GM06990 (cell line): ENCODE measurements around the gene C1orf50.

ENCODE experiments used
- DNase-seq: peaks from one replicate; pipeline ENCODE4 v3.0.0-alpha.2; 2011; ENCODE audit not compliant: insufficient read length; ENCODE audit errors: extremely low read depth
- H3K27me3 ChIP-seq: replicated peaks from 2 replicates; pipeline ENCODE4 v1.6.0; 2011; ENCODE audit warnings: low read length; ENCODE audit not compliant: control insufficient read depth, insufficient read depth
- H3K36me3 ChIP-seq: 2 replicates; pipeline ENCODE4 v1.5.1; 2011; ENCODE audit warnings: low read length; ENCODE audit not compliant: control insufficient read depth, insufficient read depth
- H3K4me3 ChIP-seq: replicated peaks from 2 replicates; pipeline ENCODE4 v1.5.1; 2011; ENCODE audit warnings: low read depth, mild to moderate bottlenecking, control low read depth, low read length
- TF ChIP-seq, protein P1 (sequence below): IDR thresholded peaks from 2 replicates; pipeline ENCODE4 v1.5.1; 2011; ENCODE audit warnings: low read length, control low read depth, mild to moderate bottlenecking, inconsistent platforms; ENCODE audit not compliant: insufficient read depth, poor library complexity, severe bottlenecking

The C1orf50 gene

DNA sequence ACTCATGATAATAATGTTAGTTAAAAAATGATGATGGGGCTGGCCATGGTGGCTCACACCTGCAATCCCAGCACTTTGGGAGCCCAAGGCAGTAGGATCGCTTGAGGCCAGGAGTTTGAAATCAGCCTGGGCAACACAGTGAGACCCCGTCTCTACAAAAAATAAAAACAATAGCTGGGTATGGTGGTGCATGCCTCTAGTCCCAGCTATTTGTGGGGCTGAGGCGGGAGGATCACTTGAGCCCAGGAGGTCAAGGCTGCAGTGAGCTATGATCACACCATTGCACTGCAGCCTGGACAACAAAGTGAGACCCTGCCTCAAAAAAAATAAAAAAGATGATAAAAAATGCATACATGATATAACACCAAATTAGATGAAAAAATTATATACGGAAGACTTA, 5.5 kb upstream of the C1orf50 start:
- no peaks in the 10 kb centered on the region for H3K27me3 ChIP-seq
- no peak for DNase-seq
- H3K36me3 ChIP-seq = peaks cover 16% of the 10 kb centered on the region
- H3K4me3 ChIP-seq = no peak overlapping the region
- TF ChIP-seq, protein P1, sequence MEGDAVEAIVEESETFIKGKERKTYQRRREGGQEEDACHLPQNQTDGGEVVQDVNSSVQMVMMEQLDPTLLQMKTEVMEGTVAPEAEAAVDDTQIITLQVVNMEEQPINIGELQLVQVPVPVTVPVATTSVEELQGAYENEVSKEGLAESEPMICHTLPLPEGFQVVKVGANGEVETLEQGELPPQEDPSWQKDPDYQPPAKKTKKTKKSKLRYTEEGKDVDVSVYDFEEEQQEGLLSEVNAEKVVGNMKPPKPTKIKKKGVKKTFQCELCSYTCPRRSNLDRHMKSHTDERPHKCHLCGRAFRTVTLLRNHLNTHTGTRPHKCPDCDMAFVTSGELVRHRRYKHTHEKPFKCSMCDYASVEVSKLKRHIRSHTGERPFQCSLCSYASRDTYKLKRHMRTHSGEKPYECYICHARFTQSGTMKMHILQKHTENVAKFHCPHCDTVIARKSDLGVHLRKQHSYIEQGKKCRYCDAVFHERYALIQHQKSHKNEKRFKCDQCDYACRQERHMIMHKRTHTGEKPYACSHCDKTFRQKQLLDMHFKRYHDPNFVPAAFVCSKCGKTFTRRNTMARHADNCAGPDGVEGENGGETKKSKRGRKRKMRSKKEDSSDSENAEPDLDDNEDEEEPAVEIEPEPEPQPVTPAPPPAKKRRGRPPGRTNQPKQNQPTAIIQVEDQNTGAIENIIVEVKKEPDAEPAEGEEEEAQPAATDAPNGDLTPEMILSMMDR = no peak

DNA sequence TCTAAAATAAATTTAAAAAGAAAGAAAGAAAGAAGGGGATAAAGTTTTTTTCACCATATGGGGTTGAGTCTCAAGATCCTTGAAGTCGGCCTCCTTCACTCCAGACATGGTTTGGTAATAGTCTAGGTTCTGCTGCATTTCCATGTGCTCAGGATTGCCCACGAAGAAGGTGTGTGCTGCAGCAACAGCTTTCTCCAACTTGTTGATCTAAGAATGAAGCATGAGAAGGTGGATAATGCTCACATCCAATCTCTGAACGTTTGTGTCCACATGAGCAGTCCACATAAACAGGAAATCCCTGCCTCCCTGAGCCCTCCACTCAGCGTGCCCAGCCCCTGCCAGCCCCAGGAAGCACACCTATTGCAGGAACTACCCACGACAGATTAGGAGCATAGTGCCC, 4.8 kb upstream of the C1orf50 start:
- TF ChIP-seq, protein P1 = no peak
- Histone ChIP-seq H3K4me3 (no peak overlapping the region), H3K36me3 (peaks cover 12% of the 10 kb centered on the region), H3K27me3 (no peaks in the 10 kb centered on the region)
- DNase-seq = no peak

DNA sequence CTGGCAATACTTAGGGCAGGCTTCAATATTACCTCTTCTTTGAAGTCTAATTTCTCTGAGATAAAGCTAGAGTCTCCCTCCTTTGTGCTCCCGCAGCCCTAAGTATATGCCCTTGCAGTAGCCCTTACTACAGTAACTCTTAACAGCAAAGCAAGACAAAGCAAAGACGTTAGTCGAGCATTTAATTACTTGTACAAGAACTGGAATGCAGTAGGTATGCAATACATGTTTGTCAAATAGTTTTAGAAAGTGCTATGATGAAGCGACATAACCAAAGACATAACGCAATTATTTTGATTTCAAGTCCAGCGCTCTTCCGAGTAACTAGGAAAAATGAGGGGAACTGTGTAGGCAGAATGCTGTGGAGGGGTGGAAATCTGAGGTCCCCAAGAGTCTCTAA, 1.8 kb upstream of the C1orf50 start:
- H3K4me3 ChIP-seq = peak overlapping the region; percentile 82
- peaks cover 3% of the 10 kb centered on the region for H3K36me3 ChIP-seq
- DNase-seq = no peak
- TF ChIP-seq, protein P1 = no peak
- no peaks in the 10 kb centered on the region for H3K27me3 ChIP-seq

DNA sequence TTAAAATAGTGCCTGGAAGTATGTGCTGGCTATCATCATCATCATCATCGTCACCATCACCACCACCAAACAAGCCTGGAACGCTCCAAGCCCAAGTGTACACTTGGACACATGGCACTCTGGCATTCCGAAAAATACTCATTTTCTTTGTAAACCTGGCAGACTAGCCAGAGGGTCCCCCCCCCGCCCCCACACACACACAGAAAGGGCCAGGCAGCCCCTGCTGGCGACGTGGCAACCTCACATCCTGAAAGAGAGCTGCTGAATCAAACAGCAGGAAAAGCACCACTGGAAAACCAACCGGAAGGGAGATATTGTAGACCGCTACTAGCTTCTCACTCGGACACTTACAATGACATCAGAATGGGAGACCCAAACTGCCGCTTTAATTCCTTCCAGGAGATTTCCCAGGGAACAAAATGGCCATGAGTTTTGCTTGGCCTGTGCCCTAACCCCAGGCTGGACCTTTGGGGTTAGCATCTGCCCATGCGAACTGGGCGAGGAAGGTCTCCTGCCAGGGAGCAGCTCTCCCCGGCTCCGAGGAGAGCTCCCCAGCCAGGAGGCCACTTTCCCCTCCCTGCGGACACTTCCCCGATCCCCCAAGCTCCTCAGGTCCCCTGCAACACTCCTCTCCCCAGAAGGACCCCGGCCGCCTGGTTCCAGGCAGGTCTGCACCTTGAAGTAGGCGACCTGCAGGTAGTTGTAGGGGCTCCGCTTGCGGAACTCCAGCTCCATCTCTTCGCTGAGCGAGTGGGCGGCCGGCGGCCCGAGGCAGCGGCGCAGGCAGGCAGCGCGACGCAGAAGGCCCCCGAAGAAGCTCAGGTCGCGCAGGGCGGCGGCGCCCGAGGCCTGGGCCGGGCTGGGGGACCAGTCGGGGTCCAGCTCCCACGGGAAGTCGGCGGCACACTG, 963 bp upstream of the C1orf50 start:
- Histone ChIP-seq H3K36me3 (peaks cover 3% of the 10 kb centered on the region), H3K27me3 (no peaks in the 10 kb centered on the region), H3K4me3 (peak overlapping the region; percentile 82)
- TF ChIP-seq, protein P1 = peak; percentile 38
- DNase-seq = no peak

DNA sequence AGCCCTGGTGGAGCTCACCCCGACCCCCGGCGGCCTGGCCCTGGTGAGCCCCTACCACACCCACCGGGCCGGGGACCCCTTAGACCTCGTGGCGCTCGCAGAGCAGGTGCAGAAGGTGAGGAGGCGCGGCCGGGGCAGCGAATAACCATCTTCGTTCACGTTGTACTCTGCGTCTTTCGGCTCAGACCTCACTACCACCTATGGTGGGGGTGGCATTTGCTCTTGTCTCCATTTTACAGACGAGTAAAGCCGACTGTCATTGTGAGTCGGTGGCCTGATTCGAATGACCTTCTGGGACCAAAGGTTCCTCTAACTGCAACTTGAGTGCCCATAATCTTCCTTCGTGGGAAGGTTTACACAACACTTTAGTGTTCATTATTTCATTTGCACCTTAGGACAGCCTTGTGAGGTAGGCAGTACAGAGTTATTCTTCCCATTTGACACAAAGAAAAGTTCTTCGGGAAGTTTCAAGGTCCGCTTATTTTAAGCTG, 506 bp downstream of the C1orf50 start:
- Histone ChIP-seq H3K36me3 (no peaks in the 10 kb centered on the region), H3K4me3 (peak overlapping the region; percentile 82), H3K27me3 (no peaks in the 10 kb centered on the region)
- TF ChIP-seq, protein P1 = no peak
- DNase-seq = no peak
